ENCODE results near the gene DENND1A. TPM values are rescaled to one million over a fixed set of nuclear protein-coding genes. Genes with fewer than 3 reads are reported as not detected.

DENND1A gene
- total RNA-seq, 2 experiments from 2014 or later = 21.9 to 23.3 TPM

DNA sequence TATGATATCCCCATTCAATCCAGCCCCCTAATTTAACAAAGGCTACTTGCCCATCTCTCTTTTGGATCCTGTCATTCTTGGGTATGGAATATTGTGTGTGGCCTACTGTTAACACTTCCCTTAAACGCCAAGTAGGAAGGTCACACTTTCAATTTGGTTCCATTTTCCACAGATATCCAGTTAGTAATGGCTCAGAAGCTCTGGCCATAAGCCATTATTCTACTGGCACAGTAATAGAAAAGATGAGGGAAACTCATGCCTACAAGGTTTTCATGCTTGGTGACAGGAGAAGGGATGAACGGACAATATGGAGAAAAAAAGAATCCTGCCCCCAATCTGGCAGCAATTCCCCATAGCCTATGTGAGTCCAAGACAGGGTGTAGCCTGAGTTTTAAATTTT lies 346.3 kb downstream of the DENND1A start:
- H3K27me3 Mint-ChIP-seq = no peaks in the 10 kb centered on the region
- POLR2A ChIA-PET = no interaction called here
- ATAC-seq (no peak), DNase-seq (no peak)
- no peak overlapping the region for H3K4me3 Mint-ChIP-seq
- H3K9me3 Mint-ChIP-seq = peaks cover 17% of the 10 kb centered on the region
- CTCF ChIA-PET = no interaction called here
- peaks cover 50% of the 10 kb centered on the region for H3K36me3 Mint-ChIP-seq (ENCODE audit: low read depth)
- no peak overlapping the region for H3K27ac Mint-ChIP-seq
- TF ChIP-seq, protein P1, sequence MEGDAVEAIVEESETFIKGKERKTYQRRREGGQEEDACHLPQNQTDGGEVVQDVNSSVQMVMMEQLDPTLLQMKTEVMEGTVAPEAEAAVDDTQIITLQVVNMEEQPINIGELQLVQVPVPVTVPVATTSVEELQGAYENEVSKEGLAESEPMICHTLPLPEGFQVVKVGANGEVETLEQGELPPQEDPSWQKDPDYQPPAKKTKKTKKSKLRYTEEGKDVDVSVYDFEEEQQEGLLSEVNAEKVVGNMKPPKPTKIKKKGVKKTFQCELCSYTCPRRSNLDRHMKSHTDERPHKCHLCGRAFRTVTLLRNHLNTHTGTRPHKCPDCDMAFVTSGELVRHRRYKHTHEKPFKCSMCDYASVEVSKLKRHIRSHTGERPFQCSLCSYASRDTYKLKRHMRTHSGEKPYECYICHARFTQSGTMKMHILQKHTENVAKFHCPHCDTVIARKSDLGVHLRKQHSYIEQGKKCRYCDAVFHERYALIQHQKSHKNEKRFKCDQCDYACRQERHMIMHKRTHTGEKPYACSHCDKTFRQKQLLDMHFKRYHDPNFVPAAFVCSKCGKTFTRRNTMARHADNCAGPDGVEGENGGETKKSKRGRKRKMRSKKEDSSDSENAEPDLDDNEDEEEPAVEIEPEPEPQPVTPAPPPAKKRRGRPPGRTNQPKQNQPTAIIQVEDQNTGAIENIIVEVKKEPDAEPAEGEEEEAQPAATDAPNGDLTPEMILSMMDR (IDR thresholded peaks at IDR 0.05) = no peak
- no peaks in the 10 kb centered on the region for H3K4me1 Mint-ChIP-seq (ENCODE audit: low read depth)
- intact Hi-C loops (cut with micrococcal nuclease) = no loop called here

DNA sequence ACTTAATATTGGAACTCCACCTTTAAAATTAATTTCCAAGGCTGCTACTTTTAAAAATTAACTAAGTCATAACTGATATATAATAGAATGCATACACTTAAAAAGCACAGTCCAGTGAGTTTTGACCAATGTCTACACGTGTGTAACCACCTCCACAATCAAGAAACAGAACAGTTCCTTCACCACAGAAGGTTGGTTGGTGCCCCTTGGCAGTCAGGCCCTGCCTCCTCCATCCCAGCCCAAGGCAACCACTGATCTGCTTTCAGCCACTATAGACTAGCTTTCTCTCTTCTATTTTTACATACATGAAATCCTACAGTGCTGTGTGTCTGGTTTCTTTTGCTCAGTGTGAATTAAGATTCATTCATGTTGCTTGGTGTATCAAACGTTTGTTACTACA lies 358.7 kb downstream of the DENND1A start:
- no peak for ATAC-seq
- POLR2A ChIA-PET = no interaction called here
- no peak overlapping the region for H3K27ac Mint-ChIP-seq
- DNase-seq = no peak
- no peak overlapping the region for H3K4me3 Mint-ChIP-seq
- peaks cover 13% of the 10 kb centered on the region for H3K4me1 Mint-ChIP-seq (ENCODE audit: low read depth)
- peaks cover 11% of the 10 kb centered on the region for H3K36me3 Mint-ChIP-seq (ENCODE audit: low read depth)
- H3K27me3 Mint-ChIP-seq = no peaks in the 10 kb centered on the region
- TF ChIP-seq, protein P1 (IDR thresholded peaks at IDR 0.05) = no peak
- CTCF ChIA-PET = no interaction called here
- H3K9me3 Mint-ChIP-seq = peaks cover 2% of the 10 kb centered on the region
- intact Hi-C loops (cut with micrococcal nuclease) = no loop called here

DNA sequence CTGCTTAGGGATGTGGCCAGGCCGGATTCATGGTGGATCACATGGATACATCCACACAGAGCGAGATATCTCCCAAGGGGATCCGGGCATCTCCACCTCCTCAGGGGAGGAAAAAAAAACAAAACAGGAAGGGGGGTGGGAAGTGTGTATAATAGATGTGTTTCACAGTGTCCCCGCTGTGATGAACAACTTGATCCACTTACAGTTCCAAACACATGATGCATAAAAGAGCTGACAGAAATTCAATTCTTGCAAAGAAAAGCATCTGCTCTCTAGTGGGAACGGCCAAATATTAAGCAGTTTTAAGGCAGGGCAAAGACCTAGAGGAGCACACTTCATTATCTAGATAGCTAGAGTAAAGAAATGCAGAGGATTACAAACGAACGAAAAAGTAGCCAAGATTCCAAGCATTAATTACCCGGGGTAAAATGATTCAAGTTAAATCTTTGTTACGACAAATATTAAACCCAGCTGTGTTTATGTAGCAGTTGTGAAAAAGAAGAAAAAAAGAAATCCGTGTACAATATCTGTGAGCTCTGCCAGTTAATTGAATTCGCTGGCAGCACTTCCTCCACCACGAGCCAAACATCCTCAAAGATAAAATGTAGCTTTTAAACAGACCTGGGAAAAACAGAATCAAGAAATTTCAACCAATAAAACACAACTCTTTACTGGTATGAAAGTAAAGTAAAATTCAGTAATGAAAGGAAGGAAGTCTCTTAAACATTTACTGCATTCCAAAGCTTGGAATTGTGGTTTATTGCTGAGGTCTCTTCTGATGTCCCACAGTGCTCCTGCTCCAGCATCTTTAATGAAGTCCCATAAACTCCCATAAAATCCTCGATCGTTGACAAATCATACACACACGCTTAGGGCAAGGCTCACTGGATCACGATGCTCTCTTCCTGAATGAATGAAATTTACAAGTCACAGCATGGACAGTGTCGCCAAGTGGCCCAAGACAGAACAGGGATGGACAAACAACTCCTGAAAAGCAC lies 360.9 kb downstream of the DENND1A start:
- CTCF ChIA-PET = no interaction called here
- ATAC-seq = no peak
- peaks cover 9% of the 10 kb centered on the region for H3K4me1 Mint-ChIP-seq (ENCODE audit: low read depth)
- no peak overlapping the region for H3K27ac Mint-ChIP-seq
- intact Hi-C loops (cut with micrococcal nuclease) = no loop called here
- H3K36me3 Mint-ChIP-seq (ENCODE audit: low read depth) = peaks cover 8% of the 10 kb centered on the region
- POLR2A ChIA-PET = no interaction called here
- TF ChIP-seq, protein P1 (IDR thresholded peaks at IDR 0.05) = no peak
- no peak overlapping the region for H3K4me3 Mint-ChIP-seq
- no peak for DNase-seq
- no peaks in the 10 kb centered on the region for H3K27me3 Mint-ChIP-seq
- peaks cover 2% of the 10 kb centered on the region for H3K9me3 Mint-ChIP-seq

DNA sequence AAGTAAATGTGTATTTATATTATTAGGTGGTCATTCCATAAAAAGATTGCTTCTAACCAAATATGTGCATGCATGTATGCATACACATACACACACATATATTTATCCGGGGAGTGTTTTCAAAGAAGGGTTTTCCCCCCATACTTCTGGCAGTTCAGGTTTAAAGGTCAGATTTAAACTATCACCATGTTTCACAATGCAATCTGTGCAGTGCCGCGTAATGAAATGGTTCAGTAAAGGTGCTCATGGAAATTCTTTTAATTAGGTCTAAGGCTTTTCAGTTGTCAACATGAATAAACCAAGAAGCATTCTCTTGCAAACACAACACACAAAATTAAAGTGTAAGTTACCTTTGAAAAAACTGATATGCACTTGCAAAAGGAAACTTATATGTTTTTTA lies 362.9 kb downstream of the DENND1A start:
- peak; percentile 45 for ATAC-seq
- Mint-ChIP-seq H3K4me1 (ENCODE audit: low read depth) (peaks cover 17% of the 10 kb centered on the region), H3K27ac (no peak overlapping the region), H3K9me3 (no peaks in the 10 kb centered on the region), H3K4me3 (no peak overlapping the region), H3K36me3 (ENCODE audit: low read depth) (peaks cover 11% of the 10 kb centered on the region), H3K27me3 (no peaks in the 10 kb centered on the region)
- TF ChIP-seq, protein P1 (IDR thresholded peaks at IDR 0.05) = no peak
- DNase-seq = no peak
- ChIA-PET POLR2A (no interaction called here), CTCF (no interaction called here)
- intact Hi-C loops (cut with micrococcal nuclease) = no loop called here

DNA sequence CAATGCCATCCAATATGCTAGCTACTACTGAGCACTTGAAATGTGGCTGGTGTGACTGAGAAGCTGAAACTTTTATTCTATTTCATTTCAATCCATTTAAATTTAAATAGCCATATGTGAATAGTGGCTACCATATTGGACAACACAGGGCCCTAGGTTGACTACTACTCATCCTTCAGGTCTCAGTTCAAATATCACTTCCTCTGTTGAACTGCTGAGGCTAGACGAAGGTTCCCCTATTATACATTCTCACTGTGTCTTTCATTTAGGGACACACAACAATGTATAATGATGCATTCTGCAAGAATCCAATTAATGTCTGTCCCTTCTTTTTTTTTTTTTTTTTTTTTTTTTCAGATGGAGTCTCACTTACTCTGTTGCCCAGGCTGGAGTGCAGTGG lies 365.3 kb downstream of the DENND1A start:
- ChIA-PET CTCF (interaction anchor here (1.3 kb wide), 1 partner anchor 476 kb away, joined by 6 read pairs; no protein-coding TSS in a partner anchor), POLR2A (no interaction called here)
- Mint-ChIP-seq H3K27me3 (no peaks in the 10 kb centered on the region), H3K27ac (no peak overlapping the region), H3K9me3 (no peaks in the 10 kb centered on the region), H3K4me1 (ENCODE audit: low read depth) (peaks cover 17% of the 10 kb centered on the region), H3K36me3 (ENCODE audit: low read depth) (peaks cover 20% of the 10 kb centered on the region), H3K4me3 (no peak overlapping the region)
- ATAC-seq (no peak), DNase-seq (no peak)
- TF ChIP-seq, protein P1 (IDR thresholded peaks at IDR 0.05) = no peak
- intact Hi-C loops (cut with micrococcal nuclease) = no loop called here

Data from activated CD8-positive, alpha-beta T cell treated with anti-CD3 and anti-CD28 coated beads for 36 hours (primary cell).